Measurements from ENCODE around the gene TSPAN18. TPM values are rescaled to one million over a fixed set of nuclear protein-coding genes. Genes with fewer than 3 reads are reported as not detected.

TSPAN18 gene
- total RNA-seq, 1 experiment from 2014 or later: 18.3 TPM

GRCh38 chr11:44771252-44771734, 44.5 kb downstream of the TSPAN18 start:
- H3K27me3 ChIP-seq (ENCODE audit: insufficient read depth, low read length): no peaks in the 10 kb centered on the region
- H3K9ac ChIP-seq (ENCODE audit: low read length): no peak overlapping the region
- no TSS peak for BruUV-seq (replicated peaks)
- no peak overlapping the region for H3K4me2 ChIP-seq (ENCODE audit: low read length)
- DNase-seq (ENCODE audit: low read depth, low spot score) (no peak), ATAC-seq (no peak)
- H3K4me1 ChIP-seq (ENCODE audit: control insufficient read depth in 1 of 2, insufficient read depth in 2 of 2, low read length in 2 of 2): no peaks in the 10 kb centered on the region; a peak in 1 of 4 replicates
- POLR2A ChIA-PET: no interaction called here
- CTCF ChIA-PET: interaction anchor here (1.2 kb wide), 1 partner anchor 10 kb away, joined by 3 read pairs; no protein-coding TSS in a partner anchor
- RAD21 ChIA-PET (ENCODE audit: low non-redundant PET in 1 of 2, low total read pairs in 2 of 2, uncharacterized antibody in 2 of 2, unreplicated experiment in 2 of 2): no interaction called here
- no peak overlapping the region for H2AFZ ChIP-seq (ENCODE audit: low read depth, low read length, poor library complexity, severe bottlenecking)
- no peaks in the 10 kb centered on the region for H3K9me2 ChIP-seq (ENCODE audit: insufficient read depth)
- no peaks in the 10 kb centered on the region for H3K9me3 ChIP-seq (ENCODE audit: control insufficient read depth in 1 of 2, insufficient read depth in 1 of 2, low read depth in 1 of 2, low read length in 2 of 2)
- H3K4me3 ChIP-seq (replicated peaks in 1 of 2; ENCODE audit: low read depth in 1 of 2, low read length in 2 of 2): no peak overlapping the region
- H3K79me2 ChIP-seq (ENCODE audit: insufficient read depth, low read length): no peaks in the 10 kb centered on the region
- intact Hi-C loops (cut with micrococcal nuclease): no loop called here
- H4K20me1 ChIP-seq (ENCODE audit: insufficient read depth): no peaks in the 10 kb centered on the region
- no peaks in the 10 kb centered on the region for H3K36me3 ChIP-seq (ENCODE audit: control insufficient read depth in 1 of 2, insufficient read depth in 2 of 2, low read length in 2 of 2)
- TF ChIP-seq ZBTB33 (IDR thresholded peaks at IDR 0.05; ENCODE audit: extremely low read depth, insufficient replicate concordance, low read length) (no peak), YY1 (IDR thresholded peaks at IDR 0.05; ENCODE audit: extremely low read depth, insufficient replicate concordance, low read depth, low read length) (no peak), EZH2 (IDR thresholded peaks at IDR 0.05) (no peak), JUND (IDR thresholded peaks at IDR 0.05) (no peak), EZH2phosphoT487 (IDR thresholded peaks at IDR 0.05; ENCODE audit: borderline replicate concordance) (no peak), SRF (IDR thresholded peaks at IDR 0.05; ENCODE audit: low read depth) (no peak), ZFX (IDR thresholded peaks at IDR 0.05) (no peak), SP1 (IDR thresholded peaks at IDR 0.05; ENCODE audit: low read depth) (no peak), POLR2A (IDR thresholded peaks at IDR 0.05; ENCODE audit: borderline replicate concordance, extremely low read depth, insufficient read depth, insufficient read length) (no peak), ZNF274 (IDR thresholded peaks at IDR 0.05; ENCODE audit: low read depth, low read length) (no peak), RAD21 (IDR thresholded peaks at IDR 0.05; ENCODE audit: low read depth) (no peak), ATF3 (IDR thresholded peaks at IDR 0.05) (no peak), ELF1 (IDR thresholded peaks at IDR 0.05; ENCODE audit: borderline replicate concordance, low read depth) (no peak), SIN3A (IDR thresholded peaks at IDR 0.05; ENCODE audit: low read depth) (no peak), CEBPB (IDR thresholded peaks at IDR 0.05; ENCODE audit: low read depth) (no peak), MAX (IDR thresholded peaks at IDR 0.05) (no peak), POLR2AphosphoS5 (IDR thresholded peaks at IDR 0.05; ENCODE audit: low read depth, low read length) (no peak), REST (IDR thresholded peaks at IDR 0.05; ENCODE audit: low read depth) (no peak), FOSL1 (IDR thresholded peaks at IDR 0.05; ENCODE audit: low read depth) (no peak), CTCF (IDR thresholded peaks at IDR 0.05 in 2 of 3, conservative IDR thresholded peaks at IDR 0.05 in 1 of 3; ENCODE audit: borderline replicate concordance in 1 of 3, insufficient read depth in 1 of 3, low read depth in 2 of 3, low read length in 2 of 3) (no peak)
- no peak overlapping the region for H3K27ac ChIP-seq (ENCODE audit: low read depth, low read length)

Data from HCT116 (cell line).